ENCODE measurements around the gene NFATC2. TPM values are rescaled to one million over a fixed set of nuclear protein-coding genes. Genes with fewer than 3 reads are reported as not detected.

Gene NFATC2
- total and polyA plus RNA-seq, 2 of the 8 experiments (the other 6 are each of a cell fraction or from before 2014, with no cell fraction given) = 0.27 to 0.91 TPM

DNA sequence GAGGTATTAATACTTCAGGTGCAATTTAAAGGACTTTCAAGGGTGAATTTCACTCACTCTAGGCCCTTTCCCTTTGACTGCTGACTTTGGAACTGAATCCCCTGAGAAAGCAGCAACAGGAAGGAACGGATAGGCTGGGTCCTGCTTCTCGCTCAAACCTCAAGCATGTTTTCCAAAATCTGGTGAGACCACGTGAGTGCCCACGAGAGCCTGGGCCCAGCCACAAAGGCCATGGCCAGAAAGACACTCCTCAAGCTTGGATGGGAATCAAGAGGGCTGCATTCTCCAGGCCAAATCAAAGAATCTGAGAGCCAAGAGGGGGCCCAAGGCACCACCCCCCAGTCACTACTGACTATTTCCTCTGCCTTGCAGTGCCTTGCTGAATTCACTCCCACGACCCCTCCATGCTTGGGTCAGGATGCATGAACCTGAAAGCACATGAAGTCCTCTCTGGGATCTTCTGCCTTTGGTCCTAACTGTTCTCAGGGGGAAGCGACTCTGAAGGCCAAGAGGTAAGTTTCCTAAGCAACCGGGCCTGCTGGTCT lies 146.1 kb downstream of the NFATC2 start:
- Histone ChIP-seq H4K8ac (ENCODE audit: extremely low read depth, insufficient read depth, low read length) (no peak overlapping the region), H3K9ac (replicated peaks in 1 of 4; ENCODE audit: extremely low read depth in 1 of 4, low read depth in 3 of 4, low read length in 3 of 4) (no peak overlapping the region; a peak in 1 of 7 replicates), H3K4me2 (ENCODE audit: insufficient read depth in 1 of 2, low read depth in 2 of 2, low read length in 2 of 2) (no peak overlapping the region), H3K23me2 (ENCODE audit: low read depth, low read length) (no peaks in the 10 kb centered on the region), H2BK20ac (ENCODE audit: low read length) (no peak overlapping the region), H2BK120ac (replicated peaks; ENCODE audit: low read depth, low read length) (no peak overlapping the region), H2BK15ac (ENCODE audit: low read length) (peak overlapping the region; percentile 61; the same call in 1 of the 2 replicates), H3K14ac (ENCODE audit: insufficient read length) (no peak overlapping the region), H2BK12ac (ENCODE audit: low read depth, low read length) (no peak overlapping the region), H2BK5ac (ENCODE audit: low read depth, low read length) (no peak overlapping the region), H3K56ac (replicated peaks; ENCODE audit: insufficient read length, low read depth, low read length) (no peak overlapping the region), H3K27ac (ENCODE audit: low read depth, low read length) (no peak overlapping the region), H4K91ac (replicated peaks; ENCODE audit: insufficient read length, low read length) (no peak overlapping the region), H3K27me3 (replicated peaks in 1 of 4; ENCODE audit: control insufficient read depth in 3 of 4, extremely low read depth in 1 of 4, insufficient read depth in 3 of 4, low read length in 3 of 4) (no peaks in the 10 kb centered on the region), H3K4ac (replicated peaks; ENCODE audit: insufficient read length, low read depth, low read length) (no peak overlapping the region), H3K4me3 (ENCODE audit: extremely low read depth in 1 of 4, insufficient read depth in 2 of 4, low read depth in 3 of 4, low read length in 4 of 4) (no peak overlapping the region), H4K20me1 (replicated peaks in 1 of 2; ENCODE audit: control insufficient read depth in 1 of 2, insufficient read depth in 2 of 2, low read length in 2 of 2) (no peaks in the 10 kb centered on the region), H3K4me1 (replicated peaks in 1 of 4; ENCODE audit: control insufficient read depth in 3 of 4, insufficient read depth in 4 of 4, low read length in 3 of 4) (peaks cover 0 to 11% (median 5%) of the 10 kb centered on the region in 4 experiments; a peak in 5 of 7 replicates), H3K79me2 (ENCODE audit: control insufficient read depth in 1 of 2, insufficient read depth in 2 of 2, low read length in 2 of 2) (no peaks in the 10 kb centered on the region), H3K36me3 (ENCODE audit: control insufficient read depth in 2 of 4, insufficient read depth in 4 of 4, low read length in 3 of 4) (no peaks in the 10 kb centered on the region), H3K9me3 (ENCODE audit: insufficient read depth in 2 of 2, low read depth in 1 of 2, low read length in 1 of 2) (no peaks in the 10 kb centered on the region), H4K5ac (ENCODE audit: insufficient read length, low read depth, low read length) (no peak overlapping the region), H3K79me1 (ENCODE audit: low read depth, low read length) (no peaks in the 10 kb centered on the region), H3K18ac (ENCODE audit: extremely low read depth, low read length) (no peak overlapping the region), H3K23ac (ENCODE audit: insufficient read length) (no peak overlapping the region), H2AK5ac (ENCODE audit: low read depth, low read length) (no peak overlapping the region), H2AFZ (ENCODE audit: low read length) (no peak overlapping the region)
- 89% methylated on average over 7 of the region's 7 CpGs; no CpG with 5 or more reads in 1 of the 2 experiments for WGBS, 2 experiments (ENCODE audit: extremely low coverage in 1 of 2, insufficient coverage in 1 of 2, insufficient read length in 1 of 2, insufficient replicate concordance in 2 of 2, low coverage in 1 of 2, low lambda C conversion rate in 2 of 2, missing lambda C conversion rate in 1 of 2)
- FAIRE-seq (no peak), DNase-seq (ENCODE audit: low read depth in 1 of 2, low spot score in 2 of 2) (no peak)
- TF ChIP-seq CHD2 (IDR thresholded peaks at IDR 0.05; ENCODE audit: low read length) (no peak), EP300 (IDR thresholded peaks at IDR 0.05; ENCODE audit: borderline replicate concordance in 1 of 2, low read depth in 2 of 2, low read length in 2 of 2) (no peak), TEAD4 (IDR thresholded peaks at IDR 0.05; ENCODE audit: low read depth, low read length) (no peak), KDM4A (IDR thresholded peaks at IDR 0.05; ENCODE audit: low read depth, low read length, severe bottlenecking) (no peak), SIN3A (conservative IDR thresholded peaks at IDR 0.05 in 1 of 2, IDR thresholded peaks at IDR 0.05 in 1 of 2; ENCODE audit: low read depth in 1 of 2, low read length in 2 of 2) (no peak), CBX5 (IDR thresholded peaks at IDR 0.05; ENCODE audit: low read depth, low read length) (no peak), CEBPB (IDR thresholded peaks at IDR 0.05; ENCODE audit: low read depth, low read length) (no peak), TBP (IDR thresholded peaks at IDR 0.05; ENCODE audit: low read depth, low read length) (no peak), MAFK (IDR thresholded peaks at IDR 0.05; ENCODE audit: low read depth, low read length) (no peak), RNF2 (IDR thresholded peaks at IDR 0.05; ENCODE audit: borderline replicate concordance, low read depth, low read length, missing control alignments, poor library complexity, severe bottlenecking) (no peak), CHD1 (IDR thresholded peaks at IDR 0.05; ENCODE audit: low read depth, low read length) (no peak), TCF12 (IDR thresholded peaks at IDR 0.05; ENCODE audit: low read depth, low read length) (no peak)
- TF ChIP-seq, protein P1, sequence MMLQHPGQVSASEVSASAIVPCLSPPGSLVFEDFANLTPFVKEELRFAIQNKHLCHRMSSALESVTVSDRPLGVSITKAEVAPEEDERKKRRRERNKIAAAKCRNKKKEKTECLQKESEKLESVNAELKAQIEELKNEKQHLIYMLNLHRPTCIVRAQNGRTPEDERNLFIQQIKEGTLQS (IDR thresholded peaks at IDR 0.05; ENCODE audit: insufficient read depth, low read depth, low read length) = no peak
- ChIA-PET CTCF (ENCODE audit: partially characterized antibody) (interaction anchor here (0.8 to 2.4 kb wide), 5 partner anchors 8 to 55 kb away, joined by 4 to 7 read pairs (median 5); no protein-coding TSS in a partner anchor), POLR2A (ENCODE audit: partially characterized antibody) (interaction anchor here (1.2 kb wide), 1 partner anchor 383 kb away, joined by 4 read pairs; no protein-coding TSS in a partner anchor)
